IMR-90 (cell line): ENCODE measurements around the gene SLN. TPM values are rescaled to one million over a fixed set of nuclear protein-coding genes. Genes with fewer than 3 reads are reported as not detected.

Experiments
- ATAC-seq: fragments of 200-7000 bp; cut with Tn5 transposase; 2 replicates; pipeline ENCODE4 v1.9.1; 2020; ENCODE audit warnings: low read depth, mild to moderate bottlenecking, moderate library complexity
- BruUV-seq: library from RNA; stranded (reverse); fragments of 400-500 nt; replicated peaks from 2 replicates; lab custom pipeline; 2021; lab: Mats Ljungman, UMichigan
- CTCF ChIA-PET: fragments of 300-600 bp; formaldehyde crosslinking; extraction: SDS; loops from one replicate; lab custom pipeline; 2021; ENCODE audit warnings: antibody characterized with exemption; lab: Yijun Ruan, JAX
- POLR2A ChIA-PET: fragments of 300-600 bp; sonication (Branson Sonifier 250); formaldehyde crosslinking; loops from one replicate; lab custom pipeline; 2022; ENCODE audit warnings: antibody characterized with exemption; ENCODE audit not compliant: unreplicated experiment; lab: Charles Lee
- DNase-seq: peaks from one replicate; pipeline ENCODE4 v3.0.0; 2013
- H2AFZ ChIP-seq: replicated peaks from 2 replicates; pipeline ENCODE3; 2013; ENCODE audit warnings: low read length, mild to moderate bottlenecking; ENCODE audit not compliant: poor library complexity
- H2AK5ac ChIP-seq: 2 replicates; pipeline ENCODE4 v1.6.1; 2013; ENCODE audit warnings: low read depth, low read length, inconsistent platforms
- H2AK9ac ChIP-seq: replicated peaks from 2 replicates; pipeline ENCODE3; 2013; ENCODE audit warnings: mild to moderate bottlenecking, low read depth, low read length, moderate library complexity; ENCODE audit not compliant: poor library complexity
- H2BK120ac ChIP-seq: 2 replicates; pipeline ENCODE4 v1.6.1; 2013; ENCODE audit warnings: low read depth, low read length, inconsistent platforms
- H2BK15ac ChIP-seq: 3 replicates; pipeline ENCODE4 v1.6.1; 2013; ENCODE audit warnings: low read depth, low read length, inconsistent platforms
- H2BK20ac ChIP-seq: 2 replicates; pipeline ENCODE4 v1.6.1; 2013; ENCODE audit warnings: low read depth, mild to moderate bottlenecking, inconsistent platforms, low read length, moderate library complexity
- H2BK5ac ChIP-seq: 2 replicates; pipeline ENCODE4 v1.6.1; 2013; ENCODE audit warnings: mild to moderate bottlenecking, low read depth, low read length, inconsistent platforms; ENCODE audit not compliant: poor library complexity, severe bottlenecking
- H3K14ac ChIP-seq: replicated peaks from 2 replicates; pipeline ENCODE4 v1.6.1; 2013; ENCODE audit warnings: low read depth, low read length, inconsistent platforms
- H3K18ac ChIP-seq: 2 replicates; pipeline ENCODE4 v1.6.1; 2013; ENCODE audit warnings: low read depth, low read length, control low read depth
- H3K23ac ChIP-seq: 2 replicates; pipeline ENCODE4 v1.6.1; 2013; ENCODE audit warnings: low read depth, low read length, inconsistent platforms
- H3K27ac ChIP-seq: 2 replicates; pipeline ENCODE4 v1.5.1; 2013; ENCODE audit warnings: mild to moderate bottlenecking, control low read depth, low read length; ENCODE audit not compliant: insufficient read depth
- H3K27me3 ChIP-seq: 2 replicates; pipeline ENCODE4 v1.6.1; 2013; ENCODE audit warnings: low read length; ENCODE audit not compliant: control insufficient read depth, insufficient read depth
- H3K36me3 ChIP-seq: 2 replicates; pipeline ENCODE4 v1.6.1; 2013; ENCODE audit warnings: low read length, mixed read lengths; ENCODE audit not compliant: control insufficient read depth, insufficient read depth
- H3K4ac ChIP-seq: 2 replicates; pipeline ENCODE4 v1.6.1; 2013; ENCODE audit warnings: low read depth, low read length, inconsistent platforms
- H3K4me1 ChIP-seq: 2 replicates; pipeline ENCODE4 v1.6.1; 2013; ENCODE audit warnings: low read length, mixed read lengths; ENCODE audit not compliant: control insufficient read depth, insufficient read depth
- H3K4me2 ChIP-seq: 2 replicates; pipeline ENCODE4 v1.6.1; 2013; ENCODE audit warnings: low read depth, mild to moderate bottlenecking, control low read depth, low read length, moderate library complexity
- H3K4me3 ChIP-seq: 2 replicates; pipeline ENCODE4 v1.5.1; 2013; ENCODE audit warnings: low read depth, mild to moderate bottlenecking, control low read depth, low read length, moderate library complexity; ENCODE audit not compliant: insufficient read depth
- H3K56ac ChIP-seq: 2 replicates; pipeline ENCODE4 v1.6.1; 2013; ENCODE audit warnings: low read length, inconsistent platforms; ENCODE audit not compliant: insufficient read depth; ENCODE audit errors: extremely low read depth
- H3K79me1 ChIP-seq, 2 experiments: 2 replicates each; pipeline ENCODE4 v1.6.1; 2013; ENCODE audit warnings: low read length in 2 of 2, inconsistent platforms in 1 of 2, low read depth in 1 of 2
- H3K9ac ChIP-seq: 2 replicates; pipeline ENCODE4 v1.6.1; 2013; ENCODE audit warnings: low read depth, low read length, control low read depth
- H3K9me1 ChIP-seq: 2 replicates; pipeline ENCODE4 v1.6.1; 2013; ENCODE audit warnings: low read length, inconsistent platforms; ENCODE audit not compliant: insufficient read depth
- H3K9me3 ChIP-seq: 2 replicates; pipeline ENCODE4 v1.6.1; 2013; ENCODE audit warnings: low read length; ENCODE audit not compliant: control insufficient read depth, insufficient read depth
- H4K20me1 ChIP-seq: 2 replicates; pipeline ENCODE4 v1.6.1; 2013; ENCODE audit warnings: low read length, inconsistent platforms; ENCODE audit not compliant: insufficient read depth
- H4K5ac ChIP-seq: 2 replicates; pipeline ENCODE4 v1.6.1; 2013; ENCODE audit warnings: mild to moderate bottlenecking, low read depth, low read length, control low read depth
- H4K8ac ChIP-seq, 2 experiments: 2 replicates each; pipeline ENCODE4 v1.6.1; 2013; ENCODE audit warnings: low read depth in 2 of 2, low read length in 2 of 2, control low read depth in 1 of 2, inconsistent platforms in 1 of 2
- H4K91ac ChIP-seq: 2 replicates; pipeline ENCODE4 v1.6.1; 2013; ENCODE audit warnings: low read depth, low read length, inconsistent platforms; ENCODE audit not compliant: insufficient read depth
- BHLHE40 ChIP-seq: fragments of 150-350 bp; IDR thresholded peaks from 2 replicates; pipeline ENCODE4 v1.6.1; 2016; ENCODE audit warnings: mild to moderate bottlenecking, low read depth, low read length
- FOS ChIP-seq: fragments of 150-350 bp; IDR thresholded peaks from 2 replicates; pipeline ENCODE4 v1.6.1; 2016; ENCODE audit warnings: low read depth, low read length
- MAZ ChIP-seq: IDR thresholded peaks from 2 replicates; pipeline ENCODE4 v1.6.1; 2012; ENCODE audit warnings: low read depth, mild to moderate bottlenecking, low read length, improper control_type of control experiment, moderate library complexity, borderline replicate concordance
- NFE2L2 ChIP-seq: fragments of 150-350 bp; IDR thresholded peaks from 2 replicates; pipeline ENCODE4 v1.6.1; 2016; ENCODE audit warnings: low read depth, mild to moderate bottlenecking, low read length
- RCOR1 ChIP-seq: IDR thresholded peaks from 2 replicates; pipeline ENCODE4 v1.6.1; 2012; ENCODE audit warnings: mild to moderate bottlenecking, low read length, improper control_type of control experiment; ENCODE audit not compliant: insufficient replicate concordance
- WGBS, 2 experiments: methylation state at CpG; one replicate each; pipeline versions ENCODE4 v1.1.5 to v1.1.7; 2013; ENCODE audit warnings: missing lambda C conversion rate in 2 of 2; ENCODE audit not compliant: insufficient read length in 1 of 2; ENCODE audit errors: extremely low coverage in 2 of 2; 5-methylcytosine and 5-hydroxymethylcytosine counted together
- dilution Hi-C: fragments of 300-500 bp; cut with HindIII; formaldehyde crosslinking; loops from one replicate; pipeline ENCODE4 v1.14.3; 2018; ENCODE audit warnings: low sequenced_read_pairs; ENCODE audit not compliant: unreplicated experiment
- in situ Hi-C: fragments of 300-500 bp; cut with MboI; formaldehyde crosslinking; loops from 3 replicates; pipeline ENCODE4 v1.14.3; 2019; ENCODE audit warnings: low sequenced_read_pairs, inconsistent platforms, mixed read lengths
- intact Hi-C: fragments of 100-400 bp; cut with micrococcal nuclease; formaldehyde crosslinking; loops from 2 replicates; pipeline ENCODE4 v1.10.0; 2022
- polyA plus RNA-seq, 3 experiments: library from polyadenylated mRNA; depleted of rRNA; stranded (reverse); fragments of >200 nt; gene quantifications; 2 replicates each; pipeline ENCODE4 v1.2.3, GENCODE V29; 2012; ENCODE audit warnings: low replicate concordance in 1 of 3
- total RNA-seq: library from RNA; depleted of rRNA; stranded (reverse); fragments of >200 nt; gene quantifications from 2 replicates; pipeline ENCODE4 v1.2.3, GENCODE V29; 2012

SLN gene
- total and polyA plus RNA-seq, 2 of the 4 experiments (the other 2 are of a cell fraction): not detected

DNA sequence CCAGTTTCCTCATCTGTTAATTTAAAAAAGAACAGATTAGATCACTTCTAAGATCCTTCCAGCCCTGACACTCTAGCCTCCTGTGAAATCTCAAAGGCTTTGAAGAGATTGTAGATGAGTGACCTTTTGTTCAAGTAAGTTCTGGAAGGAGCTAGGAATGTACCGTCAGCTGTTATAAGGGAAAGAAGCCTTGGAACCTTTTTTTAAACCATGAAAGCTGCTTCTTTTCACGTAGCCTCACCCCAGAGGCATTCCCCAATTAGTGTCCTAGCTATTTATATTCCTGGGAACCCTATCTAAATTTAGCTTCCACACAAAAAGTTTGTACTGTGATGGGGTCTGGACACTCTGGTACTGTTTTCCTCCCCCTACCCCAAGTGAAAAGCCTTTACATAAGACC, 35.8 kb upstream of the SLN start:
- no peaks in the 10 kb centered on the region for H4K20me1 ChIP-seq
- dilution Hi-C loops (no loop called here), in situ Hi-C loops (no loop called here), intact Hi-C loops (no loop called here)
- H3K27me3 ChIP-seq: peaks cover 8% of the 10 kb centered on the region
- H3K9ac ChIP-seq: no peak overlapping the region
- no peaks in the 10 kb centered on the region for H3K4me1 ChIP-seq
- H3K79me1 ChIP-seq: no peaks in the 10 kb centered on the region
- no TSS peak for BruUV-seq
- no peak overlapping the region for H4K5ac ChIP-seq
- DNase-seq: no peak
- H2BK120ac ChIP-seq: no peak overlapping the region
- no peak overlapping the region for H2BK15ac ChIP-seq
- H3K9me1 ChIP-seq: no peaks in the 10 kb centered on the region
- H2BK5ac ChIP-seq: no peak overlapping the region
- no peaks in the 10 kb centered on the region for H3K36me3 ChIP-seq
- CTCF ChIA-PET: no interaction called here
- H4K8ac ChIP-seq: no peak overlapping the region
- no peak overlapping the region for H3K18ac ChIP-seq
- H2AK5ac ChIP-seq: no peak overlapping the region
- H3K14ac ChIP-seq: no peak overlapping the region
- no peak overlapping the region for H4K91ac ChIP-seq
- no peak overlapping the region for H2BK20ac ChIP-seq
- TF ChIP-seq FOS (no peak), RCOR1 (no peak), NFE2L2 (no peak), BHLHE40 (no peak), MAZ (no peak)
- H3K4me2 ChIP-seq: no peak overlapping the region
- H3K4me3 ChIP-seq: no peak overlapping the region
- ATAC-seq: no peak
- H3K23ac ChIP-seq: no peak overlapping the region
- H3K56ac ChIP-seq: no peak overlapping the region
- H3K27ac ChIP-seq: no peak overlapping the region
- no CpG with 5 or more reads among the region's 2 CpGs for WGBS, 2 experiments
- H3K4ac ChIP-seq: no peak overlapping the region
- no peak overlapping the region for H2AFZ ChIP-seq
- POLR2A ChIA-PET: no interaction called here
- no peaks in the 10 kb centered on the region for H3K9me3 ChIP-seq
- H2AK9ac ChIP-seq: no peak overlapping the region
